Islet of Langerhans (tissue), 1 donor: ENCODE results near the gene TDRD1.

Experiments
- FAIRE-seq: peaks from one replicate; lab custom pipeline; 2011; peaks lifted over from hg19 to GRCh38; lab: Jason Lieb, UNC

The TDRD1 gene

DNA sequence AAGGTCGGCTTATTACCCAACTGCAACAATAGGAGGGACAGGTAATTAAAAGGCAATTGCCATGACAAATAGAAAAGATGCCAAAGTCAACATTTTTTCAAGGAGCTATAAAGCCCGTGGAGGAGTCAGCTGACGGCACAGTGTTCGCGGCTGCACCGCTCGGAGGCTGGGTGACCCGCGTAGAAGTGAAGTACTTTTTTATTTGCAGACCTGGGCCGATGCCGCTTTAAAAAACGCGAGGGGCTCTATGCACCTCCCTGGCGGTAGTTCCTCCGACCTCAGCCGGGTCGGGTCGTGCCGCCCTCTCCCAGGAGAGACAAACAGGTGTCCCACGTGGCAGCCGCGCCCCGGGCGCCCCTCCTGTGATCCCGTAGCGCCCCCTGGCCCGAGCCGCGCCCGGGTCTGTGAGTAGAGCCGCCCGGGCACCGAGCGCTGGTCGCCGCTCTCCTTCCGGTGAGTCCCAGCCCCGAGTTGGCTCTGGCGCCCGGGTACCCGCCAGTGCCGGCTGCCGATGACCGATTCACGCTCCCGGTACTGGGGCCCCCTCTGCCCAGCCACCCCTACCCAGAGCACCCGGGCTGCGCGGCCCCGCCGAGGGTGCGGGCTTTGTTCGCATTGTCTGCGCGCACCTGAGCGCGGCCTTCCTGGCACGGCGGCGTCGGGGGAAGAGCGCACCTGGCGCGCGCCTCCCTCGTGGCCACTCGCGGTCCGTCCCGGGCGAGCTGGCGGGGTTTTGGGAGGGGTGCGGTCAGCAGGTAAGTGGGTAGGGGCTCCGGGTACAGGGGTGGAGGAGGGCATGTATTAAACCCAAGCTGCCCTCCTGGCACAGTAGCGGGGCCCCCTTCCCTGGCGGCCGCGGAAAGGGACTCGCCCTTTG, 60.2 kb downstream of the TDRD1 start, which contains the start of gene VWA2:
Gene VWA2, plus strand, starts transcription at position 138 of the 877 bp plus-strand sequence. CDS start 9,460 bp downstream, outside the sequence.
- no peak for FAIRE-seq

DNA sequence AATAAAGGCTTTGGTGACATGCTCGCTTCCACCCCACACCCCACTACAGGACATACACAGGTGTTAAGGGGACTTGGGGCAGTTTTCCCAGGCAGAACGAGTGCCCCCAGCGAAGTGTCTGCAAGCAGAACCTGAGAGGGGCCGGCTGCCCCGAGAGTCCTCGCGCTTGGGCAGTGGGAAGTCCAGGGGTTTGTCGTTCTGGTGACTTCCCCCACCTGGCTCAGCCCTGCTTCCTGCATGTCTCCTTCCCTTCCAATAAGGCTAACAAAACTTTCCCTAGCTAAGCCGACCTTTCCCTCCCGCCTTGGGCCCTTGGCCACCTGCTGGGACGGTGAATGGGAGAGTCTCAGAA, 60.8 kb downstream of the TDRD1 start:
- no peak for FAIRE-seq

DNA sequence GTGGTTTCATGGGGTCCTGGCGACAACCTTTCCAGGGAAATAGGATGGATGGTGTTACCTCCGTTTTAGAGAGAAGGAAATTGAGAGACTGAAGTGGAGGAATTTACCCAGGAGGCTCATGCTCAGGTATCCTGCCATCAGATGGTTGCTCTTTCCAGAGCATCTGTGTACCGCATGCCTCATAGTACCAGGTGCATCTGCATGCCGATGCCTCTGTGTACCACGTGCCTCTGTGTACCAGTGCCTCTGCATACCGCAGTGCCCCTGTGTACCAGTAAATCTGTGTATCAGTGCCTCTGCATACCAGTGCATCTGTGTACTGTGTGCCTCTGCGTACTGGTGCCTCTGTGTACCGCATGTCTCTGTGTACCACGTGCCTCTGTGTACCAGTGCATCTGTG, 63.1 kb downstream of the TDRD1 start:
- no peak for FAIRE-seq

DNA sequence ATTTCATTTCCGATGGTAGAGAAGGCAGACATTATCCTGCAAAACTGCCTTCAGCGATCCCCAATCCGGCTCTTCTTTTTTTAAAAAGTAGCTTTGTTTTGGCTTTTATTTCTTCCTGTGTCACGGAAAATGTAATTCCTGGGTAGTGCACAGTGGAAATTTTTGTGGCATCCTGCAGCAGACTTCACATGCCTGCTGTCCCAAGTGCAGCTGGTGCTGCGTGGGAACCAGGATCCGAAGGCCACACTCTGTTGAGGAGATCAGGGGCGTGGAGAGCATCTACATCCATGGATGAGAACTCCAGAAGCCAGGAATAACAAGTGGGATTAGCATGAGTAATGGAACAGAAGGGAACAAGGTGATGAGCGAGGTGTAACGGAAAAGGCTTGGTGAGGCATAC, 64.5 kb downstream of the TDRD1 start:
- FAIRE-seq = no peak

DNA sequence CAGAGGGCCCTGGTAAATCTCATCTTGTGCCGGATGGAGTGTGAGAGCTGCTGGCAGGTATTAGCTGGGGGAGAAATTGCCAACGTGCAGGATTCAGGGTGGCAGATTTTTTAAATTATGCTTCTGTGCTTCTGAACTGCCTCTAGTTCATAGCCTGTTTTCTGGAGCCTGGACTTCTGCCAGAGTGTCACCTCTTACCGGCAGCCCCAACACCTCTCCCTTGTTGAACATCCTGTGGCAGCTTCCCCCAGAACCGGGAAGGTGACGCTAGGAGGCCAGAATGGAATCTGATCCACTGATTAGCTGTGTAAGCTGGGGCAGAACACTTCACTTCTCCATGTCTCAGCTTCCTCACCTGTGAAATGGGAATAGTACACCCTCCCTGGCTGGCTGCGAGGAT, 65.0 kb downstream of the TDRD1 start:
- FAIRE-seq = no peak

DNA sequence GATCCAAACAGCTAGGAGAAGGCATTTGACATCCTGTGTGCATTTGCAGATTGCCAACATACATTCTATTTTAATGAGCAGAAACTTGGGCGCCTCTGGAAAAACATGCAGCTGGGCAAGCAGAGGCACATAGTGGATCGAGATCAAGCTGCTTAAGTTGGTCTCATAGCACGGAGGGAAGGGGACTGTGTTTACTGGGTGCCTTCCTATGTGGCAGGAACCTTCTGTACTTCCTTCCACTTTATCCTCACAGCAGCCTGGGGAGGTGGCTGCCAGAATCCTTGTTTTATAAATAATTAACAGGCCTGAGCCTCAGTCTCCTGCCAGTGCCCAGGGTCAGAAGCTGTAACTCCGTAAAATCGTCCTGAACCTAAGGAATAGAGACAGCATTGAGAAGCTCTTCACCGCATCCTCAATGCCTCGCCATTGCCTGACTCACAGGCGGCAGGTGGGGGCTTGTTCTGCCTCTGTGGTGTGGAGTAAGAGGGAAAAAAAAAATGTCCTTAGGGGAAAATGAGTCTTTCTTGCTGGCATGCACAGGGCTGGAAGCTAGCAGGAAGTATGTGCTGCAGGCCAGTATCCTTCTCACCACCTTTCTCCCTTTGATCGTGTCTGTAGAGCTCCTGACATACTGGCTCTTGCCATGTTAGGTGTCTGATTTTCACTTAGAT, 66.1 kb downstream of the TDRD1 start:
- FAIRE-seq = no peak

DNA sequence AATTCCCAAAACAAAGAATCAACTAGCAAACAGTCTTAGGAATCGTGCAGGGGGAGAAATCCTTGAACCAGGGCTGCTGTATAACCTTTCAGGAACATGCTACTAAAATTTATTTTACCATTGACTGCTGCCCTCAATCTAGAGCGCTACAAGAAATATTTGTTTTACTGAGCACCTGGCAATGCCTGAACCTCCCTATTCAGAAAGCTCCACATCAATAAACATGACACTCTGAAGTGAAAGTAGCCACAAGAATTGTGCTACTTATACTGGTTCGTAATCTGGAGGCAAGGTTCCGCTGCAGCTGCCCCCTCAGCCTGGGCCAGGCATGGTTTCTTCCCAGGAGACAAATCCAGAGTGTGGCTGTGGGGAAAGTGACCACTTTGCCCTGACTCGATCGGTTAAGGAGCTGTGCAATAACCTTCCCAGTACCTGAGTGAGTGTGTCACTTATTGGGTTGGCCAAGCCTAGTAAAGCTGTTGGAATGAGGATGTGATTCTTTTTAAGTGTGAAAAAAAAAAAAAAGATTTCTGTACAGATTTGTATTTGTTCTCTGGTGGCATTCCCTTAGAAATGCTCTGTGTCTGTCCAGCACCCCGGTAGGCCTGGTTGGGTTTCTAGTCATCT, 67.6 kb downstream of the TDRD1 start:
- FAIRE-seq = no peak

DNA sequence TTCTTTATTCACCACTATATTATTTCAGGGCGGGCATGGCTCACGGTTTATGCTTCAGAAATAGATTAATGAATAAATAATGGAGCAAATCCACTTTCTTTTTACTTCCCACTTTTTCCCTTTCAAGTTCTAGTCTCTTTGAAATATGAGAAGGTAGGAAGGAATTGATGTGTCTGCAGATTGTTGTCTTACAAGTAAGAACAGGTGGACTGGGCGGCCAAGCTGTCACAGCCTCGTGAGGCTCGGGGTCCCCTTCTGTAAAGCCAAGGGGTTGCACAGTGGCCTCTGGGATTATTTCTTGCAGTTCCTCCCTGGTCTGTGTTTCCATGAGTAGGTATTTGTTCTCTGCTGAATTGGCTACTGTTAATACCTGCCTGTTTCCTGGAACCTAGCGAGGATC, 71.1 kb downstream of the TDRD1 start:
- FAIRE-seq = no peak

DNA sequence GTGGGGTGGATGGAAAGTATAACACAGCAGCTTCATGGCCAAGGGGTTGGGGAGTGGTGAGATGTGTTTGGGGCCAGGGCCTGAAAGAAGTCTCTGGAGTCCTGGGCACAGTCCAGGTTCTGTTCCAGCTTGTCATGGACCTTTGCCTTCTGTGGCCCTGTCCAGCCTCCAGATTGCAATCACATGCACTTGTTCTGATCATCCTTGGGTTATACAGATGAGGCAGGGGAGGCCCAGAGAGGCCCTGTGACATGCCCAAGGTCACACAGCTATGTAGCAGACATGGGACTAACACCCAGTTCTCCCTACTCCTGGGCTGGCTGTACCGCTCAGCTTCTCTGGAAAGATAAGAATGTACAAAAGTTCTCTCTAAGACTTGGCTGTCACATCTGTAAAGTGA, 71.6 kb downstream of the TDRD1 start:
- no peak for FAIRE-seq

DNA sequence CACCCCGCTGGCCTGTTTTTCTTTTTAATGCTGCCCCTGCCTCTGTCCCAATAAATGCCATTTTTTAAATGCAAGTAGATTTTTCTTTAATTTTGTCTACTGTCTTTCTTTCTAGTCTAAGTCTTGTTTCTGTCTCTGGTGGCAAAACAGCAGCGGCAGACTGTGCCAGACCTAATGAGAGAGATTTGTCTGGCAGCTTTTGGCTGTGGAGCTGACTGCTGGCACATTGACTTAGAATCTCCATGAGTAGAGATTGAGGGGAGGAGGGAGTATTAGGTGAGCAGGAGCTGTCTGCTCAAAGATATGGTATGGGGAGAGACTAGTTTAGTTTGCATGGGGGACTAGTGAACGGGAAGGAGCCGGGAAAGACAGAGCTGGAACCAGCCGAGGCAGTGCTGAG, 72.9 kb downstream of the TDRD1 start:
- no peak for FAIRE-seq

DNA sequence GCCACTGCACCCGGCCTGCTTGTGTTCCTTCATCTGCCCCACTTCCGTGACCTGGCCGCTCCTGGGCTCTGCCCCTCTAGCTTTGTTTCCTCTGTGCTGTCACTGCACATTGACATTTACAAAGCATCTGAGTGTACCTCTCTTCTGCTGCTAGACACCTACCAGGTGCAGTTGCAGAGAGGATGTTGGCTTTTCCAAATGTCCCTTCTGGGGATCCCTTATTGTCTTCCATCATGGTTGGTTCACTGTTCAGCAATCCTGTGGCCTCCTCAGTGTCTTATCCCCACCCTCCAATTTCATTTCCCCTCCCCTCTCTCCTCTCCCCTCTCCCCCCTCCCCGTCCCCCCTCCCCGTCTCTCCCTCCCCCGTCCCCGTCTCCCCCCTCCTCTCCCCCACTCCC, 73.7 kb downstream of the TDRD1 start:
- FAIRE-seq = no peak

DNA sequence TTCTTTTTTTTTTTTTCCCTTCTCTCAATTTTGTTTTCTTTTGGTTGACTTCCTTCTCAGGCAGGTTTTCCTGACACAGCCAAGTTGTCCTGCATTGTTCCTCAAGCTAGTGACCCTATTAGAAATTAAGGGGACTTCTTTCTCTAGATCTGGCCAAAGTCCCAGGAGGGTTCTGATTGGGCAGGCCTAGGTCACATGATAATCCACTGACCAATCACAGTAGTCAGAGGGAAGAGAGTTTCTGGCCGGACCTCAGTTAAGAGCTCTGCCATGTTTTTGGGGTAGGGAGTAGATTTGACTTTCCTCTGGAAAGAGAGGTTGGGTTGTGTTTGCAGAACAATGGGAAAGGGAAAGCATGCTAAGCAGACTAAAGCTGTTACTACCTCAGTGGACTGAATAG, 76.1 kb downstream of the TDRD1 start:
- FAIRE-seq = no peak

DNA sequence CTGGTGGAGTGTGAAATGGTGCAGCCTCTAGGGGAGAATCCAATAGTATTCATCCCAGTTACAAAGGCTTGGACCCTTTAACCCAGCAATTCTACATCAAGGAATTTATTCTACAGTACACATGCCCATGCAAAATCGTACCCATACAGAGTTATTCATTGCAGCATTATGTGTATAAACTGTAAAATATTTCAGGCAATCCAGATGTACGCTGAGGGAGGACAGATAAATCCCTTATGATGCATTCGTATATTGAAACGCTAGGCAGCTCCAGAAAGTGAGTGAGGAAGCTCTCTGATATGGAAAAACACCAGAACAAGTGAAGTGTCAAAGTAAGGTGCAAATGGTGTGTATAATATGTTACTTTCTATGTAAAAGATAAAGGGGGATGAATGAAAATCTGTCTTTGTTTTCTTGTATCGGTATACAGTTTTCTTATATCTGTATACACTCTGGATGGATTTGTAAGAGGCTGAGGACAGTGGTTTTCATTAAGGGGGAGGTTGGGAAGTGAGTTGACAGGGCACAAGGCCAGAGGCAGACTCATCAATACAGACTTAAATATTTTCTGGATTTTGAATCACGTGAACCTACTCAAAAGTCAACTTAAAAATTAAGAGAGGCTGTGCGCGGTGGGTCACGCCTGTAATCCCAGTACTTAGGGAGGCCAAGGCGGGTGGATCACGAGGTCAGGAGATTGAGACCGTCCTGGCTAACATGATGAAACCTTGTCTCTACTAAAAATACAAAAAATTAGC, 77.0 kb downstream of the TDRD1 start:
- no peak for FAIRE-seq

DNA sequence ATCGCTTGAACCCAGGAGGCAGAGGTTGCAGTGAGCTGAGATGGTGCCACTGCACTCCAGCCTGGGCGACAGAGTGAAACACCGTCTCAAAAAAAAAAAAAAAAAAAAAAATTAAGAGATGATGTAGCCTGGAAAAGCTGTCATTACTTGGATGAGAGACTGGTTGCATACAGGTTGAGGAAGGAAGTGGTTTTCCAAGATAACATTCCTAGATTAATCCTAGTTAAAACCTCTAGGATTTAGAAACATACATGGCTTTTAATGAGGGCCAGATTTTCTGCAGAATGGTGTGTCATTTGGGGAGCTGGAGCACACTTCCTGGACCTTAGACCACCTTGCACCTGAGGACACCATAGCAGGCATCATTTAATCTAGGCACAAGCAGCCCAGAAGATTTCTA, 77.7 kb downstream of the TDRD1 start:
- FAIRE-seq = no peak

DNA sequence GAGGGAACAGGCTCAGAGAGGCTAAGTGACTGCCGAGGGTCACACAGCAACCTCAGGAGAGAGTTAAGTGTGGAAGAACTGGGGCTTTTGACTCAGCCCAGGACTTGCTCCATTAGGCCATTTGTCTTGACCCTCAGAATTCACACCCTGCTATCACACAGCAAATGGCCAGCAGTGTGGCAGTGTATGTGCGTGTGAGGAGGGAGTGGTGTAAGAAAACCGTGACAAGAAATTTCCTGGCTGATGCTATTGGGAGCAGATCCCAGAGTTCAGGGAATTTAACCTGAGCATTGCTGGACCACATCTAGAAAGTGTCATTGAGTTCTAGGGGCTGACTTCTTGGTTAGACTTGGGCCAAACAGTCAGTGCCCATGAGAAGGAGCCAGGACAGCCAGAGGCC, 78.3 kb downstream of the TDRD1 start:
- no peak for FAIRE-seq

DNA sequence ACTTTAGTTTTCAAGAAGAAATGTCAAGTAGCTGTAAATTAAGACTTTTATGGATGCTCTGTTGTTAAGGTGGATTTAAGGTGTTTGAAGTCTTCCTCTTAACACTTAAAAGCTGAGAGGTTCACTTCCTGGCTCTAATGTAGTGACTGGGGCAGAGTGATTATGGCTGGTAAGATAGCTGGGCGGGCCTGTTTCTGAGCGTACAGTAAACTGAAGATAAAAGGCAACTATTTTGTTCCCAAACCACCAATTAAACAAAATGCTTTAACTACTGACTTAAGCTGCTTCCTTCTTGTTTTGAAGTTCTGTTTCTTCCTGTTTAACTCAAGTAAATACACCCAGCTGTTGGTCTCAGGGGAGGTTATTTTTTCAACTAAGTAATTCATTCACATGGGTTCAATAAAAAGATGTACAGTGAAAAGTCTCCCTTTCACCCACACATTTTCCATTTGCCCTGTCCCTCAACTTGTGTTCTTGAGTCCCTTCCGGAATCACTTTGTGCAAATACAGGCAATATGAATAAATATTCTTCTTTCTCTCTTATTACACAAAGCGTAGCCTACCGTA, 79.2 kb downstream of the TDRD1 start:
- FAIRE-seq = no peak

DNA sequence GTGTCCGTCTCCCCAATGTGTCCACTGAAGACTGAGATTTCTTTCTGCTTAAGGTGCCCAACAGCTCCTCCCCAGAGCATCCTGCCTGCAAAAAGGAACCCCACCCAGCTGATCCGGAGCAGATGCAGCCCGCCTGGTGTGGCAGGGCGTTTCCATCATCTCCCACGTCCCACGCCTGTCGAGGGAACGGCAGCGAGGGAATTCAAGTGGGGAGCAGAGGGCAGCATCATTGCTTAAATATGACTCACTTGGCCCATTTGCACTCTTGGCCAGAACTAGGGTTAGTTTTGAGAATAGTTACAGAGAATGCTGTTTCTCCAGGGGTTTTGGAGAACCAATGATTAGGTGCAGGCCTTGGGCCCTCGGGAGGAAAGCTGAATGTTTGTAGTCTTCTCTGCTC, 80.7 kb downstream of the TDRD1 start:
- no peak for FAIRE-seq

DNA sequence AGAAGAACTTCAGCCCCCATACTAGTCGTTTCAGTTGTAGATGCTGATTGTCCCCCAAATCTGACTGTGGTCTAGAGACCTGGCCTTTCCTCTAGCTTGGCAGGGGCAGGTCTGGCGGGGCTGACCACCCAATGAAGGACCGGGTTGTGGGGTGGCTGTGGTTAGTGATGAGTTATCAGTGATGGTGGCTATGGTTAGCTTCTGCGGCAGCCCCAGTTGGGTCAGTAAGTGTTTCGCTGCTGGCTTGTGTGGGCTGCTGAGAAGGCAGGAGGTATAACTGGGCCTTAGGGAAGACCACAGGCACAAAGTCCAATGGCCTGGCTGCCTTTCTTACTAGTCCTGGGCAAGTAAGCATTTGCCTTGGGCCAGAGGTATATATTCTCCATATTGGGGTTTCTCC, 81.2 kb downstream of the TDRD1 start:
- no peak for FAIRE-seq

DNA sequence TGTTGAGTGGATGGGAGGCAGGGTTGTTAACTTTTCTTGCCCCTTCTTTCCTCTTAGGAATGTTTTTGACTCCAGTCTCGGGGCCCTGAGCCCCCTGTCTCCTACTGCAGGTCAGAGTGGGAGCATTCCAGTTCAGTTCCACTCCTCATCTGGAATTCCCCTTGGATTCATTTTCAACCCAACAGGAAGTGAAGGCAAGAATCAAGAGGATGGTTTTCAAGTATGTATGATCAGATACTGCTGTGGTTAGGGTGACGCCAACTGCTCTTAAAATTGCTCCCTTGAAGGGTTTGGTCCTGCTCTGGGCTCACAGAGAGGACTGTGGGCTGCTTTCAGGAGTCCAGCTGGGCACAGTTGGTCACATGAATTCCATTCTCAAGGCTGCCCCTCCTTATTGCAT, 81.9 kb downstream of the TDRD1 start:
- no peak for FAIRE-seq

DNA sequence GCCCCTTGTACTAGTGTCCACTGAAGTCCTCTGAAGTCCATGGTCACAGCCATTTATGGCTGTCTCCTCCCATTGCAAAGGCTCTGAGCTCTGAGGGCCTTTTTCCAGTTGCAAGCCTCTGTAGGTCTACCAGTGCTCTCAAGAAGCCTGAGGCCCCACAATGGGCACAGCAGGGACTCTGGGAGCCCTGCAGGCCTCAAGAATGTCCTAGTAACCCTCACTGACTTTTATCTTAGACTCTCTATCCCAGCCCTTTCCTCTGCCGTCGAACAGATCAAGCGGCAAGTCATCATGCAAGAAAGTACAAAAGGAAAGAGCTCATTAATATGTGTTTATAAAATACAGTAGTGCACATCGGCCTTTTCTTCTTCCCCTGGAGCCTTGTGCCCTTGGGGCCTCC, 83.3 kb downstream of the TDRD1 start:
- FAIRE-seq = no peak

DNA sequence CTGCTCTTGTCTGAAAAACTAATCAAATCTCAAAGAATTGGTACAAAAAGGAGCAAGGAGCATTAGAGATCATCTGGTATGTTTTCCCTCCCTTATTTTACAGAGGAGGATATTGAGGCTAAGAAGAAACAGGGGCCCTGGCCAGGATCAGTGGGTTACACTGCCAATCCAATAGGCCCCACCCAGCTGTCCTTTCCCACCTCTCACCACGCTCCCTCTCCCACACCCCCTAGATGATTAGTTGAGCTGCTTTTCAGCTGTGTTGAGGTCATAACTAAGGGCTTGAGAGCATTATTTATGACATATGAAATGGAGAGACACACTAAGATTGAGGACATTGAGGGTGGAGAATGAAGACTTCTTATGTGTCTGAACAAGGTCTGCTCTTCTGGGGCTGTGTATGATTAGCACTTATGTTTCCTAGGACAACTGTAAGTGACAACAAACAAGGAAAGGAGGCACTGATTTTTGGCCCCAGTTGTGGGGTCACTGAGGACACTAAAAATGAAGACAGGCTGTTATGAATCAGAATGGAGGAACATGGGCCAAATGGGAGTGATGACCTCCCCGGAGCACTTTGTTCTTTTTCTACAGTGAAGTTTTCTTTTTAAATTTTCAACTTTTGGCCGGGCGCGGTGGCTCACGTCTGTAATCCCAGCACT, 86.4 kb downstream of the TDRD1 start:
- FAIRE-seq = no peak

DNA sequence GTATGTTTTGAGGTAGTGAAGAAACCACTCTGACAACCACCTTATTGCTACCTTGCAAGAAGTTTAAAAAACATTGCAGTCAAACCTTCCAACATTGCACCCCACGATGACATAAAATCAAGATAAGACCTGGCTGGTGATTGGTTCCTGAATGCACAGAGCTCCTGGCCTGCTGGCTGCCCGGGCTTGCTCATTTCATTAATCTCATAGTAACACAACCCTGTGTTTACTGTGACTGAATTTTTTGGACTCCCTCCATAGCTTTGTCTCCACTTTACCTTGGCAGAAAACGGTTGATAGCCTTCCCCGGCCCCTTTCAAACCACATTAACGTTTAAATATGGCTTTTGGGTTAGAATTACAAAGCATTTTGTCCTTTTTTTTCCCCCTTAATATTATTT, 87.4 kb downstream of the TDRD1 start:
- FAIRE-seq = peak; percentile 71
